Skeletal muscle tissue (tissue), 4 donors: Measurements from ENCODE around the gene HPCAL1. TPM values are rescaled to one million over a fixed set of nuclear protein-coding genes. Genes with fewer than 3 reads are reported as not detected.

Source experiments
- H3K27ac ChIP-seq: one replicate; pipeline ENCODE4 v1.7.0; 2013; ENCODE audit warnings: mild to moderate bottlenecking, low read depth, low read length, inconsistent platforms
- H3K27me3 ChIP-seq, 3 donors: one replicate each; pipeline ENCODE4 v1.7.0; 2013; ENCODE audit warnings: low read length in 3 of 3; ENCODE audit not compliant: control insufficient read depth in 3 of 3, insufficient read depth in 3 of 3
- H3K36me3 ChIP-seq, 3 donors: one replicate each; pipeline ENCODE4 v1.7.0; 2013; ENCODE audit warnings: low read length in 3 of 3; ENCODE audit not compliant: control insufficient read depth in 3 of 3, insufficient read depth in 3 of 3
- H3K4me1 ChIP-seq, 3 donors: one replicate each; pipeline ENCODE4 v1.7.0; 2013; ENCODE audit warnings: low read length in 3 of 3, mild to moderate bottlenecking in 3 of 3; ENCODE audit not compliant: control insufficient read depth in 3 of 3, insufficient read depth in 3 of 3
- H3K4me3 ChIP-seq, 3 donors: one replicate each; pipeline ENCODE4 v1.7.0; 2013; ENCODE audit warnings: low read length in 3 of 3
- H3K9ac ChIP-seq, 3 donors: one replicate each; pipeline ENCODE4 v1.7.0; 2013; ENCODE audit warnings: low read length in 3 of 3, mild to moderate bottlenecking in 3 of 3, moderate library complexity in 2 of 3, low read depth in 1 of 3
- H3K9me3 ChIP-seq, 3 donors: one replicate each; pipeline ENCODE4 v1.7.0; 2013; ENCODE audit warnings: low read length in 3 of 3; ENCODE audit not compliant: control insufficient read depth in 3 of 3
- total RNA-seq: library from RNA; depleted of rRNA; stranded (reverse); fragments of >200 nt; gene quantifications from one replicate; pipeline ENCODE4 v1.2.3, GENCODE V29; 2014
- donor health status: Osteomylitis.

HPCAL1 gene
- total RNA-seq, 1 donor from 2014 or later = 15.1 TPM

DNA sequence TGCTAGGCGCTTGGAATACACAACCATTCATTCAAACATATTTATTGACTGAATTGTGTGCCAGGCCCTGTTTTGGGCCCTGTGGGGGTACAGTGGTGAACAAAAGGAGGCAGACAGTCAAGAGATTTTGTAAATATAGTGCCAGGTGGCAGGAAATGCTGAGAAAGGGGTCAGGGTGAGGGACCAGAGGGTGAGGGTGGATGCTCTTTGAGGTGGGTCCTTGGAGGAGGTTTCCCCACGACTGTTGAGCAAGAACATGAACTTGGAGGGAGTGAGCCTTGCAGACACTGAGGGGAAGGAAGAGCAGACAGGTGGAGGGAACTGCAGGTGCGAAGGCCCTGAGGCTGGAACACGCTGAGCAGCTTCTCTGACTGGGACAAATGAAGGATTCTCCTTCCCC is 104.7 kb downstream of the HPCAL1 start:
- no peak overlapping the region for H3K27ac ChIP-seq
- H3K9ac ChIP-seq = no peak overlapping the region
- H3K27me3 ChIP-seq = no peaks in the 10 kb centered on the region
- H3K36me3 ChIP-seq = no peaks in the 10 kb centered on the region
- no peaks in the 10 kb centered on the region for H3K9me3 ChIP-seq
- peaks cover 46 to 60% (median 51%) of the 10 kb centered on the region in 3 donors for H3K4me1 ChIP-seq
- no peak overlapping the region for H3K4me3 ChIP-seq

DNA sequence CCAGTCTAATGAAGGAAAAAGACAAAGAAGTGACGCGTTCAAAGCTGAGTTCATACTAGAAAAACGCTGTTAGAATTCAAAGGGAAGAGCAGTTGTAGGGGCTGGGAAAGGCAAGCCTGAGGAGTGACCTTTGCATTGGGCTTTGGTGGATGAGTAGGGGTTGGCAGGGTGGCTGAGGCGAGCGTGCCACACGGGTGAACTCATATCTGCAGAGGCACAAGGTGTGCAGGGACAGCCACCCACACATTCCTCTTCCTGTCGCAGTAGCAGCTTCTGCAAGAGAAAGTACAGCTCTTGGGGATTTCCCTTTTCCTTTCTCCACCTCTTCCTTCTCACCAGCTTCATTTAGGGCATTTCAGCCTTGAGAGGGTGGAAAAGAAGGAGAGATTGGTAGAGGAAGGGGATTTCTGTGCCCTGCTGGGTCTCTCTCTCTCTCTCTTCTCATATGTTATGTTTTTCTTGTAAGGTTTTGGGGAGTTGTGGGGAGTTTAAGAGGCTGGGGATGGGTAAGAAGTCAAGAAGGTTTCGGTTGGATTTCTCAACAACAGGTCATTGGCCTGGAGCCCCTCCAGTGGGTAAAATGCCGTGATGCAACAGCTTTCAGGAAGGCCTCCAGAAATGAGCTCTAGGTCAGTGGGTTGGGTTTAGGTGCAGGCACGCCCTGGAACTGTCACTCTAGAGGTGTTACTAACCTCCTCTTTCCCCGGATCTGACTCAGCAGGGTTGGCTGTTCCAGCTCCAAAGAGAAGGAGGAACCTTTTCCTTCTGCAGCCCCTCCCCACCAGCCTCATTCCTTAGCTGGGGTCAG is 105.3 kb downstream of the HPCAL1 start:
- Histone ChIP-seq H3K36me3 (no peaks in the 10 kb centered on the region), H3K4me1 (peaks cover 46 to 60% (median 51%) of the 10 kb centered on the region in 3 donors), H3K27me3 (no peaks in the 10 kb centered on the region), H3K27ac (no peak overlapping the region), H3K9me3 (no peaks in the 10 kb centered on the region), H3K4me3 (no peak overlapping the region), H3K9ac (no peak overlapping the region)

DNA sequence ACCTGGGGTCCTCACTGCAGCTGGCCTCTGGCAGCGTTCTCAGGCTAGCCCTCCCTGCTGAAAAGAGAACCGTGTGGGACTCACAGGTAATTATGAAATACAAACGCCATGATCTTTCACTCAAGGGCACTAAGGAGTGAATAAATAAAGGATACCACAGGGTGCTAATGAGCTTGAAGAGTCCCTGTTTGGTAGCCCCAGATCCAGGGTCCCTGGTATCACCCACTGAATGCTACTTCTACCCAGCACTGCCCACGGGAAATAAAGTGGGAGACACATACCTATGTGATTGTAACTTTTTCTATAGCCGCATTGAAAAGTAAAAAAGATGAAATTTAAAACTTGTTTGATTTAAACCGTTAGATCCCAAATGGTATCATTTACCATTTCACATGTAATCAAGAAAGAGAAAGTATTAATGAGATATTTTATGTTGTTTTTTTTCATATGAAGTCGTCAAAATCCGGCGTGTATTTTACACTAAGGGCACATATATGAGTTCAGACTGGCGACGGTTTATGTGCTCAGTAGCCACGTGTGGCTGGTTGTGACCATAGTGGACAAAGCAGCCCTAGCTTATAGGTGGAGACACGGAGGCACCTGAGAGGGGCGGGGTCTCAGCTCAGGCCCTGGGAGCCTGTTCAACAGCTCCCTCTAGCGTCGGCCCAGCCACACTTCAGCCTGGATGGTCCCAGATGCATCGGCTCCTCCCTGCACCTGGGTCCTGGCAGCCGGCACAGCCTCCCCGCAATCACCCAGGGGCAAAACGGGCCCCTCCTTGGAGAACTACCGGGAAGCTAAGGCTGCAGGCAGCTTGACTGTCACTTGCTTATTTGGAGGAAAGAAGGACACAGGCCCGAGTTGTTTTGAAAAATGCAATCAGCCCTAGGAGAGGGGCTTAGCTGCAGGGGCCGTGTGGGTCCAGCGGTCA is 106.2 kb downstream of the HPCAL1 start:
- H3K27me3 ChIP-seq = no peaks in the 10 kb centered on the region
- no peak overlapping the region for H3K27ac ChIP-seq
- peak overlapping the region in 1 of 3 donors; percentile 41 for H3K4me3 ChIP-seq
- peaks cover 47 to 61% (median 52%) of the 10 kb centered on the region in 3 donors for H3K4me1 ChIP-seq
- H3K36me3 ChIP-seq = no peaks in the 10 kb centered on the region
- no peaks in the 10 kb centered on the region for H3K9me3 ChIP-seq
- H3K9ac ChIP-seq = no peak overlapping the region

DNA sequence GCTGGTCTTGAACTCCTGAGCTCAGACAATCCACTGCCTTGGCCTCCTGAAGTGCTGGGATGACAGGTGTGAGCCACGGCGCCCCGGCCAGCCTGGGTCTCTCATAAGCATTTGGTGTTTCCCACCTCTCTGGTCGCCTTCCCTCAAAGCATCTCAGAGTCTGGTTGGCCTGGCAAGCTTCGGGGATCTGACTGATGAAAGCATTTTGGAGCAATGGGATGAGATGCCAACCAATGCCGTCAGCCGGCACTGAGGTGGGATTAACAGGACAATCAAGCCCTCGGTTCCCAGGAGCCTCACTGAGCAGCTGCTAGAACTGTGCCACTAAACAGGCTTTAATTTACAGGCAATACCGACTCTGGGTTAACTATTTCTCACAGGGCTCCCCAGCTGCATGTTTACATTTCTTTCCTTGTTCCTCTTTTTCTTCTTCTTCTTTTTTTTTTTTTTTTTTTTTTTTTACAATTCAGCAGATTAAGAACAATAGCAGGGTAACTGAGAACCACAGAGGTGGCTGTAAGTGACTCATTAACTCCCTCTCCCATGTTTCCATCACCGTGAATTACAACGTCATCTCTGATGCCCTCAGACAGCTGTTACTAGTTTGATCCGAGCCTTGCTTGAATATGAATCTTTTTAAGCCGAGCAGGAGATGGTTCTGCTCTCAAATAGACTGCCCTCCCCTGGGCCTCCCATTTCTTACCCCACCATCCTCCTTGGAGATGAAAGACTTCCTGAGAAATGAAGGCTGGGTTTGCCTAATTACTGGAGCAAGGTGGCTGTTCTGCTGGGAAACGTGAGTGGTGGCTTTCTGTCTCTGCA is 107.5 kb downstream of the HPCAL1 start:
- H3K4me3 ChIP-seq = no peak overlapping the region
- no peaks in the 10 kb centered on the region for H3K27me3 ChIP-seq
- peaks cover 42 to 53% (median 43%) of the 10 kb centered on the region in 3 donors for H3K4me1 ChIP-seq
- peak overlapping the region; percentile 23 for H3K27ac ChIP-seq
- H3K9ac ChIP-seq = no peak overlapping the region
- no peaks in the 10 kb centered on the region for H3K9me3 ChIP-seq
- no peaks in the 10 kb centered on the region for H3K36me3 ChIP-seq

DNA sequence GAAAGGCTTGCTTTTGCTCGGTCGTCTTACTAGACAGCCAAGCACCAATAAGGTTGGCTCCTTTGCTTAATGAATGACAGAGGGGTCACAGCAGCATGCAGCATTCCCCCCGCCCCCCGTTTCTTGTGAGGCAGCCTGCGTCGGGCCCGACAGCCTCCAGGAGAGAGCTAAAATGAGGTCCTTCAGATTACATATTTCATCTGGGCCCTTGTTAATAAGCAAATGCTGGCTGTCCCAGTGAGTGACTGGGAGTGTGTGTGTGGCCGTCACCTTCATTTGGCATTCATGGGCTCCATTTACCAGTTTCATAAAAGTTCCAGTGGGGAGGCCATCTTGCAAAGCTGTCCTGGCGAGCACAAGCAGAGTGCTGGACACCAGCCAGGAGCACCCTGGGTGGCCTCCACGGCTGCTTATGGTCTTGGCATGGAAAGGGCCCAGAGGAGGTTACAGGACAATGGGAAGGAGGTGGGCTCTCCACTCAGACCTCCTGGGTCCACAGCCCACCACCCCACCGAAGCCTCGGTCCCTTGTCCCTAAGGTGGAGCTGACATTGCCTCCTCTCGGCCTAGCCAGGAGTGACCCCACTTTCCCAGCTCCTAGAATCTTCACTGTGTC is 108.2 kb downstream of the HPCAL1 start:
- Histone ChIP-seq H3K9me3 (no peaks in the 10 kb centered on the region), H3K27ac (no peak overlapping the region), H3K36me3 (no peaks in the 10 kb centered on the region), H3K4me3 (no peak overlapping the region), H3K4me1 (peaks cover 35 to 46% (median 36%) of the 10 kb centered on the region in 3 donors), H3K27me3 (no peaks in the 10 kb centered on the region), H3K9ac (no peak overlapping the region)

DNA sequence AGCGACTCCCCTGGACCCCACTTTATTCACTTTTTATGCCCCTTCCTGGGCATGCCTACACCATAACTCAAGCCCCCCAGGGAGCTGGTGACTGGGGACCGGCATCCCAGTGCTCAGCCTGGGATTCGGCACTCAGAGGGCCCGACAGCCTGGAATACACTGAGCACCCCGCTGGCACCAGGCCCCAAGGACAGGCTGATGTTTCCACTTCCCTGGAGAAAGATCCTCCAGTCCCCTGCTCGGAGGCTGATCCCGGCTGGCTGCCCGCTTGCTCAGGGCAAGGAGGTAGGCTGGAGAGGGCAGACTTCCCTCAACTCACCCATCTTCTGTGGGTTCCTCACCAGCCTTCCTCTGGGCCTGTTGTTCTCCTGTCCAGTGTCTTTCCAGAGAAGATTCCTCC is 108.9 kb downstream of the HPCAL1 start:
- Histone ChIP-seq H3K9ac (no peak overlapping the region), H3K36me3 (no peaks in the 10 kb centered on the region), H3K27ac (no peak overlapping the region), H3K27me3 (no peaks in the 10 kb centered on the region), H3K9me3 (no peaks in the 10 kb centered on the region), H3K4me3 (no peak overlapping the region), H3K4me1 (peaks cover 29 to 40% (median 30%) of the 10 kb centered on the region in 3 donors)

DNA sequence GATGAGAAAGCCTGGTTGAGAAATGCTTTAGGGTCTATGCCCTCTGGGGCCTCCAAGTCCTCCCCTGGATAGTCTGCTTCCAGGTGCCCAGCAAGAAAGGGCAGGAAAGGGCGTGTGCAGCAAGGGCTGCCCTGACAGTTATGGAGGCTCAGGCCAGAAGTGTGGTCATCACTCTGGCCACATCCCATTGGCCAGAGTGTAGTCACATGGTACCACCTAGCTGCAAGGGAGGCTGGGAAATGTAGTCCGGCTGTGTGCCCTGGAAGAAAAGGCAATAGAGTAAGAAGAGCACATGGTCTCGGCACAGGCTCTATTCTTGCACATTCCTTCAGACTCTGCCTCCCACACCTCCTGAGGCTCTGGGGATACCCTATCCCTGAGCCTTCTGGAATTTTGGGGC is 109.7 kb downstream of the HPCAL1 start:
- H3K9ac ChIP-seq = no peak overlapping the region
- H3K27me3 ChIP-seq = no peaks in the 10 kb centered on the region
- H3K9me3 ChIP-seq = no peaks in the 10 kb centered on the region
- H3K27ac ChIP-seq = no peak overlapping the region
- H3K4me1 ChIP-seq = peaks cover 23 to 31% (median 23%) of the 10 kb centered on the region in 3 donors
- no peak overlapping the region for H3K4me3 ChIP-seq
- H3K36me3 ChIP-seq = no peaks in the 10 kb centered on the region

DNA sequence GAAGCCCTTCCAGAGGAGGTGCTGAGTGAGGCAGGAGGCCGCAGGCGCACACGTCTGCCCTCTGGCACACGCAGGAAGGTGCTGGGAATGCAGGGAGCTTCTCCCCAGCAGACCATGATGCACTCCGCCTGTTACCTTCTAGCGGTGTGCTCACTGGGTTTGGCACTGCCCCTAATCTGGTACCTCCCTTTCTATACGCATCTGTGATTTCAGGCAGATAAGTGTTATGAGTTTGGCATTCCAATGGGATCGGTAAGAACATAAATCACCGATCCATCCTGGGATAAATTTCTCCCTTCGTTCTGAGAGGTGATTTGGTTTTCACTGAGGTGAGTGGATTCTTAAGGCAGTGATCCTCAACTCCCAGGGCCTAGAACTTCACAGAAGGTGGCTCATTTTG is 110.8 kb downstream of the HPCAL1 start:
- H3K27ac ChIP-seq = no peak overlapping the region
- peaks cover 12 to 20% (median 14%) of the 10 kb centered on the region in 3 donors for H3K4me1 ChIP-seq

DNA sequence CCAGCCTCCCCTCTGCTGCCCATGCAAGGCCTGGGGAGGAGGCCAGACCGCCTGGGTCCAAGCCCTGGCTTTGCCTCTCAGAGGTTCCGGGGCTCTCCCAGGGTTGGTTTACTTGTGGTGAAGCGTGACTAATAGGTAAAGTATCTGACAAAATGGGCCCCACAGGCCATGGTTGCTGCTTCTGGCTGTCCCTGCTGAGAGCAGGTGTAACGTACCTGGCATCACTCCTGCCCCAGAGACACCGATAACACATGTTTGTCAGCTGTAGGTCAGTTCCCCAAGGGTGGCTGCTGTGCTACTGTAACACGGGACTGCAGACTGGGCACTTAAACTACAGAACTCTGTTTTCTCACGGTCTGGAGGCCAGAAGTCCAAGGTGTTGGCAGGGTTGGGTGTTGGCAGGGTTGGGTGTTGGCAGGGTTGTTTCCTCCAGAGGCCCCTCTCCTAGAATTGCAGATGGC is 111.3 kb downstream of the HPCAL1 start:
- H3K36me3 ChIP-seq = no peaks in the 10 kb centered on the region
- H3K4me3 ChIP-seq = no peak overlapping the region
- H3K9me3 ChIP-seq = no peaks in the 10 kb centered on the region
- H3K27me3 ChIP-seq = no peaks in the 10 kb centered on the region
- no peak overlapping the region for H3K9ac ChIP-seq
- no peak overlapping the region for H3K27ac ChIP-seq
- H3K4me1 ChIP-seq = peaks cover 8 to 16% (median 10%) of the 10 kb centered on the region in 3 donors

More for the DNA sequence above, 110.8 kb downstream of the HPCAL1 start:
- no peak overlapping the region for H3K4me3 ChIP-seq
- no peak overlapping the region for H3K9ac ChIP-seq
- H3K36me3 ChIP-seq = no peaks in the 10 kb centered on the region
- H3K27me3 ChIP-seq = no peaks in the 10 kb centered on the region
- no peaks in the 10 kb centered on the region for H3K9me3 ChIP-seq
